Measurements from ENCODE around the gene MEI4. TPM values are rescaled to one million over a fixed set of nuclear protein-coding genes. Genes with fewer than 3 reads are reported as not detected.
"Not testable (repeated sequence)": the region's sequence is repeated elsewhere in the genome, so short reads cannot be mapped to it uniquely, and the experiment has no call there.

MEI4 gene
- total RNA-seq, 1 donor from 2014 or later, result not detected

DNA sequence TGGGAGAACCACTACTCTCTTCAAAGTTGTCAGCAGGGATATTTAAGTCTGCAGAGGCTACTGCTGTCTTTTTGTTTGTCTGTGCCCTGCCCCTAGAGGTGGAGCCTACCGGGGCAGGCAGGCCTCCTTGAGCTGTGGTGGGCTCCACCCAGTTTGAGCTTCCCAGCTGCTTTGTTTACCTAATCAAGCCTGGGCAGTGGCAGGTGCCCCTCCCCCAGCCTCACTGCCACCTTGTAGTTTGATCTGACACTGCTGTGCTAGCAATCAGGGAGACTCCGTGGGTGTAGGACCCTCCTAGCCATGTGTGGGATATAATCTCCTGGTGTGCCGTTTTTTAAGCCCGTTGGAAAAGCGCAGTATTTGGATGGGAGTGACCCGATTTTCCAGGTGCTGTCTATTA is 47.3 kb downstream of the MEI4 start:
- H3K4me1 Mint-ChIP-seq (ENCODE audit: low read depth); H3K36me3 Mint-ChIP-seq (ENCODE audit: low read depth); DNase-seq (ENCODE audit: low spot score); H3K27me3 Mint-ChIP-seq (ENCODE audit: low read depth); H3K27ac Mint-ChIP-seq; H3K4me3 Mint-ChIP-seq (ENCODE audit: low read depth); intact Hi-C loops (cut with micrococcal nuclease): not testable (repeated sequence)
- H3K9me3 Mint-ChIP-seq, result peaks cover 10% of the 10 kb centered on the region

DNA sequence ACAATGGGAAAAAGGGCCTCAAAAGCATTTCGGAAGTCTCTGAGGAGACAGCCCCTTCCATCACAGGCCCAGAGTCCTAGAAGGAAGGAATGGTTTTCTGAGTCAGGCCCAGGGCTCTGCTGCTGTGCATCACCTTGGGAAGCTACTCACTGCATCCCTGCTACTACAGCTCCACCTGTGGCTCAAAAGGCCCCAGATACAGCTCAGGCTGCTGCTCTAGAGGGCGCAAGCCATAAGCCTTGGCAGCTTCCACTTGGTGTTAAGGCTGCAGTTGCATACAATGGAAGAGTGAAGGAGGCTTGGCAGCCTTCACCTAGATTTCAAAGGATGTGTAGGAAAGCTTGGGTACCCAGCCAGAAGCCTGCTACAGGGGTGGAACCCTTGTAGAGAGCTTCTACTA is 54.8 kb downstream of the MEI4 start:
- no peaks in the 10 kb centered on the region for H3K4me1 Mint-ChIP-seq (ENCODE audit: low read depth)
- no peak overlapping the region for H3K27ac Mint-ChIP-seq
- no peaks in the 10 kb centered on the region for H3K27me3 Mint-ChIP-seq (ENCODE audit: low read depth)
- H3K9me3 Mint-ChIP-seq, result peaks cover 21% of the 10 kb centered on the region
- no peak overlapping the region for H3K4me3 Mint-ChIP-seq (ENCODE audit: low read depth)
- intact Hi-C loops (cut with micrococcal nuclease), result no loop called here
- no peaks in the 10 kb centered on the region for H3K36me3 Mint-ChIP-seq (ENCODE audit: low read depth)
- DNase-seq (ENCODE audit: low spot score), result no peak

DNA sequence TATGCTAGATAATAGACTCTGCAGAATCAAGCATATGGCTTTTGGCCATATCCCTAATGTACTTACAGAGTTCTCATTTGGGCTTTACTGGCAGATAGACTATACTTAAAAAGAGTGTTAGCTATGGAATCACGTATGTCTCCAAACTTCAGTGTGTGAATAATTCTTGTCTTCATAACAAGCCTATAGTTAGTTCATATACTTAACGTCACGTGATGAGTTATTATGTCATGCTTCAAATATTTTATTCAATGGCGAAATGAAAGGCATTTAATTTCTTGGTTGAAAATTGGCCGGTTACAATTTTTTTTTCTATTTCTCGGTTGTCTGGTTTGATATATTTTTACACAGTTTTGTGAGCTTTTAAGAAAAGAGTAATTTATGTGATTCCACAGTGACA is 62.7 kb downstream of the MEI4 start:
- Mint-ChIP-seq H3K27me3 (ENCODE audit: low read depth) (no peaks in the 10 kb centered on the region), H3K9me3 (peaks cover 7% of the 10 kb centered on the region), H3K36me3 (ENCODE audit: low read depth) (no peaks in the 10 kb centered on the region), H3K27ac (no peak overlapping the region), H3K4me3 (ENCODE audit: low read depth) (no peak overlapping the region), H3K4me1 (ENCODE audit: low read depth) (no peaks in the 10 kb centered on the region)
- no peak for DNase-seq (ENCODE audit: low spot score)
- intact Hi-C loops (cut with micrococcal nuclease), result no loop called here

DNA sequence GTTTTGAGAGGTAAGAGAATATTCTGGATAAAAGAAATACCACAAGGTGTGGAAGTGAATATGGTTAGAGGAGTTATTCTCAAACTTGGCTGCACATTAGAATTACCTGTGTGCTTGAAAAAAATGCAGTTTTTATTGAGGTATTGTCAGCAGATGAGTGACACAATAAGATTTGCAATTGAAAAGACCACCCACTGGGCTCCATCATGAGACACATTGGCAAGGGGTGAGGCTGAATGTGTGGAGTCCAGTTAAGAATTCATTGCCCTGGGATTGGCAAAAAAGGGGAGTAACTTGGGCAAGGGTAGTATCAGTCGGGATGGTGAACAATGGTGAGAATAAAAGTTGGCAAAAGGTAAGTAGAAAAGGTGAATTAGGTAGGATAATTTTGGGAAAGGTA is 63.5 kb downstream of the MEI4 start:
- intact Hi-C loops (cut with micrococcal nuclease), result no loop called here
- Mint-ChIP-seq H3K9me3 (peaks cover 7% of the 10 kb centered on the region), H3K36me3 (ENCODE audit: low read depth) (no peaks in the 10 kb centered on the region), H3K27ac (no peak overlapping the region), H3K27me3 (ENCODE audit: low read depth) (no peaks in the 10 kb centered on the region), H3K4me3 (ENCODE audit: low read depth) (no peak overlapping the region), H3K4me1 (ENCODE audit: low read depth) (no peaks in the 10 kb centered on the region)
- no peak for DNase-seq (ENCODE audit: low spot score)

- H3K4me1 Mint-ChIP-seq (ENCODE audit: low read depth); DNase-seq (ENCODE audit: low spot score); H3K36me3 Mint-ChIP-seq (ENCODE audit: low read depth); H3K4me3 Mint-ChIP-seq (ENCODE audit: low read depth); intact Hi-C loops (cut with micrococcal nuclease); H3K27me3 Mint-ChIP-seq (ENCODE audit: low read depth); H3K27ac Mint-ChIP-seq: not testable (repeated sequence)
- H3K9me3 Mint-ChIP-seq, result peaks cover 36% of the 10 kb centered on the region
These were observed 83.2 kb downstream of the MEI4 start for GRCh38 chr6:77736010-77736409.

- H3K4me1 Mint-ChIP-seq (ENCODE audit: low read depth), result no peaks in the 10 kb centered on the region
- H3K27ac Mint-ChIP-seq, result no peak overlapping the region
- H3K36me3 Mint-ChIP-seq (ENCODE audit: low read depth), result no peaks in the 10 kb centered on the region
- peaks cover 24% of the 10 kb centered on the region for H3K9me3 Mint-ChIP-seq
- H3K4me3 Mint-ChIP-seq (ENCODE audit: low read depth), result no peak overlapping the region
- intact Hi-C loops (cut with micrococcal nuclease), result no loop called here
- no peak for DNase-seq (ENCODE audit: low spot score)
- H3K27me3 Mint-ChIP-seq (ENCODE audit: low read depth), result no peaks in the 10 kb centered on the region
These were observed 87.5 kb downstream of the MEI4 start for GRCh38 chr6:77740380-77740779.

DNA sequence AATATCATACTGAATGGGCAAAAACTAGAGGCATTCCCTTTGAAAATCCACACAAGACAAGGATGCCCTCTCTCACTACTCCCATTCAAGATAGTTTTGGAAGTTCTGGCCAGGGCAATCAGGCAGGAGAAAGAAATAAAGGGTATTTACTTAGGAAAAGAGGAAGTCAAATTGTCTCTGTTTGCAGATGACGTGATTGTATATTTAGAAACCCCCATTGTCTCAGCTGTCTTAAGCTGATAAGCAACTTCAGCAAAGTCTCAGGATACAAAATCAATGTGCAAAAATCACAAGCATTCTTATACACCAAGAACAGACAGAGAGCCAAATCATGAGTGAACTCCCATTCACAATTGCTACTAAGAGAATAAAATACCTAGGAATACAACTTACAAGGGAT is 99.3 kb downstream of the MEI4 start:
- DNase-seq (ENCODE audit: low spot score); H3K4me1 Mint-ChIP-seq (ENCODE audit: low read depth): not testable (repeated sequence)

GRCh38 chr6:77762386-77762785 is 109.5 kb downstream of the MEI4 start:
- no peaks in the 10 kb centered on the region for H3K9me3 Mint-ChIP-seq
- no peak overlapping the region for H3K4me3 Mint-ChIP-seq (ENCODE audit: low read depth)
- H3K27me3 Mint-ChIP-seq (ENCODE audit: low read depth), result no peaks in the 10 kb centered on the region
- no peak for DNase-seq (ENCODE audit: low spot score)
- intact Hi-C loops (cut with micrococcal nuclease), result no loop called here
- H3K4me1 Mint-ChIP-seq (ENCODE audit: low read depth), result no peaks in the 10 kb centered on the region
- no peaks in the 10 kb centered on the region for H3K36me3 Mint-ChIP-seq (ENCODE audit: low read depth)
- no peak overlapping the region for H3K27ac Mint-ChIP-seq

More for the DNA sequence above, 99.3 kb downstream of the MEI4 start:
- H3K27me3 Mint-ChIP-seq (ENCODE audit: low read depth); intact Hi-C loops (cut with micrococcal nuclease); H3K36me3 Mint-ChIP-seq (ENCODE audit: low read depth); H3K27ac Mint-ChIP-seq; H3K4me3 Mint-ChIP-seq (ENCODE audit: low read depth): not testable (repeated sequence)
- peaks cover 18% of the 10 kb centered on the region for H3K9me3 Mint-ChIP-seq

DNA sequence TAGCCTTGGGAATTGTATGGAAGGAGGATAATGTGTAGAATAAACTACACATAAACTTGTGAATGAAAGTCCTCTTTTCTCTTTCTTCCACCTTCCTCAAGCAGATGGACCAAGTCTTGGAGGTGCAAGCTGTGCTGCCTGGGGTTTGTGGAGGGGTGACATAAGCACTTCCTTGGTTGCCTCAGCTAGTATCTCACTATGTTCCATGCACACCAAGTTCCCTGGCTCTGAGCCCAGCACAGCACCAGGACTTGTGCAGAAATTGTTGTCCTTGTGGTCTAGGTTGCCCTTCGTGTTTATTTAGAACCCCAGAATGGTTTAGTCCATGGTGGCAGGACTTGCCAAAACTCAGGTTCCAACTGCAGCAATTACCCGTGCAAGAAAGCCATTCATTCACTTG is 110.3 kb downstream of the MEI4 start:
- no peak overlapping the region for H3K4me3 Mint-ChIP-seq (ENCODE audit: low read depth)
- H3K9me3 Mint-ChIP-seq, result no peaks in the 10 kb centered on the region
- DNase-seq (ENCODE audit: low spot score), result no peak
- H3K36me3 Mint-ChIP-seq (ENCODE audit: low read depth), result no peaks in the 10 kb centered on the region
- no peaks in the 10 kb centered on the region for H3K4me1 Mint-ChIP-seq (ENCODE audit: low read depth)
- no peak overlapping the region for H3K27ac Mint-ChIP-seq
- intact Hi-C loops (cut with micrococcal nuclease), result no loop called here
- H3K27me3 Mint-ChIP-seq (ENCODE audit: low read depth), result no peaks in the 10 kb centered on the region

DNA sequence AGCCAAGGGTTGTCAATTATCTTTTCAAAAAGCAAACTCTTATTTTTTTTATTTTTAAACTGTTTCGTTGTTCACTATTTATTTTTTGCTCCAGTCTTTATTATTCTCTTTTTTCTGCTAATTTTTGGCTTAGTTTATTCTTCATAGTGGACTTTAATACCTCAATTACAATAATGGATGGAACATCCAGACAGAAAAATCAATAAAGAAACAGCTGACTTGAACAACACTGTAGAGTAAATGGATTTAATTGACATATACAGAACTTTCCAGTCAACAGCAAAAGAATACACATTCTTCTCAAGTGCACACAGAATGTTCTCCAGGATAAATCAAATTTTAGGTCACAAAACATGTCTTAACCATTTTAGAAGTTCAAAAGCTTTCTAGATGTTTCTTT is 111.5 kb downstream of the MEI4 start:
- no peaks in the 10 kb centered on the region for H3K4me1 Mint-ChIP-seq (ENCODE audit: low read depth)
- H3K4me3 Mint-ChIP-seq (ENCODE audit: low read depth), result no peak overlapping the region
- H3K9me3 Mint-ChIP-seq, result no peaks in the 10 kb centered on the region
- H3K27ac Mint-ChIP-seq, result no peak overlapping the region
- no peaks in the 10 kb centered on the region for H3K36me3 Mint-ChIP-seq (ENCODE audit: low read depth)
- intact Hi-C loops (cut with micrococcal nuclease), result no loop called here
- no peak for DNase-seq (ENCODE audit: low spot score)
- H3K27me3 Mint-ChIP-seq (ENCODE audit: low read depth), result no peaks in the 10 kb centered on the region

GRCh38 chr6:77773157-77773822 is 120.5 kb downstream of the MEI4 start:
- Mint-ChIP-seq H3K36me3 (ENCODE audit: low read depth) (no peaks in the 10 kb centered on the region), H3K9me3 (peaks cover 12% of the 10 kb centered on the region), H3K27me3 (ENCODE audit: low read depth) (no peaks in the 10 kb centered on the region), H3K27ac (no peak overlapping the region), H3K4me3 (ENCODE audit: low read depth) (no peak overlapping the region), H3K4me1 (ENCODE audit: low read depth) (no peaks in the 10 kb centered on the region)
- intact Hi-C loops (cut with micrococcal nuclease), result no loop called here
- DNase-seq (ENCODE audit: low spot score), result no peak

- Mint-ChIP-seq H3K4me3 (ENCODE audit: low read depth) (no peak overlapping the region), H3K4me1 (ENCODE audit: low read depth) (no peaks in the 10 kb centered on the region), H3K36me3 (ENCODE audit: low read depth) (no peaks in the 10 kb centered on the region), H3K27me3 (ENCODE audit: low read depth) (no peaks in the 10 kb centered on the region), H3K27ac (no peak overlapping the region), H3K9me3 (peaks cover 18% of the 10 kb centered on the region)
- no peak for DNase-seq (ENCODE audit: low spot score)
- intact Hi-C loops (cut with micrococcal nuclease), result no loop called here
These were observed 121.6 kb downstream of the MEI4 start for GRCh38 chr6:77774457-77774856.

DNA sequence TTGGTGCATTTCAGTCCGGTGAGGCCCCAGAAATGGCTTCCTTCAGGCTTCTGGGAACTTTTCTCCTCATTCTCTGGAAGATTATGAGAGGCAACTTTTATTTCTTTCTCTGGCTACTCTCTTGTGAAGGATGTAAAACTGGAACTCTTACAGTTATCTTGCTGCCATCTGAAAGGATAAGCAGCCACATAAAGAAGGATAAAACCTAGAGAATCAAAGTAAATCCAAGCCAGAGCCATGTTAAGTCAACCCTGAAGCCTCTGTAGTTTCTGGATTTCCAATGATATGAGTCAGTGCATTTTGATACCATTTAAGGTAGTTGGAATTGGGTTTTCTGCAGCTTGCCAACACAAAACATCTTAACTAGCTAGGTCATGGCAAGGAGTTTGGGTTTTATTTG is 123.6 kb downstream of the MEI4 start:
- no peak for DNase-seq (ENCODE audit: low spot score)
- peaks cover 18% of the 10 kb centered on the region for H3K9me3 Mint-ChIP-seq
- no peaks in the 10 kb centered on the region for H3K27me3 Mint-ChIP-seq (ENCODE audit: low read depth)
- no peaks in the 10 kb centered on the region for H3K4me1 Mint-ChIP-seq (ENCODE audit: low read depth)
- intact Hi-C loops (cut with micrococcal nuclease), result no loop called here
- no peak overlapping the region for H3K27ac Mint-ChIP-seq
- no peaks in the 10 kb centered on the region for H3K36me3 Mint-ChIP-seq (ENCODE audit: low read depth)
- no peak overlapping the region for H3K4me3 Mint-ChIP-seq (ENCODE audit: low read depth)

DNA sequence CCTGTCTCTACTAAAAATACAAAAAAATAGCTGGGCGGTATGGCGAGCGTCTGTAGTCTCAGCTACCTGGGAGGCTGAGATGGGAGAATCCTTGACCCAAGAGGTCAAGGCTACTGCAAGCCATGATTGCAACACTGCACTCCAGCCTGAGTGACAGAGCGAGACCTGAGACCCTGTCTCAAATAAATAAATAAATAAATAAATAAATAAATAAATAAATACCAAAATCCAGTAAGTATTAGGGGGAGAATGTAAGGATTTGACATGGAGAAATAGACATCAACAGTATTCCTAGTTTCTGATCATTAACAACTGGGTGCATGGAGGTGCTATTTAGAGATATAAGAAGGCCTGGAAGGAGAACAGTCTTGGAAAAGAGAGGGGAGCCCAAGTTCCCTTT is 125.7 kb downstream of the MEI4 start:
- H3K9me3 Mint-ChIP-seq, result peaks cover 15% of the 10 kb centered on the region
- H3K27ac Mint-ChIP-seq, result no peak overlapping the region
- no peaks in the 10 kb centered on the region for H3K27me3 Mint-ChIP-seq (ENCODE audit: low read depth)
- no peaks in the 10 kb centered on the region for H3K36me3 Mint-ChIP-seq (ENCODE audit: low read depth)
- intact Hi-C loops (cut with micrococcal nuclease), result no loop called here
- no peaks in the 10 kb centered on the region for H3K4me1 Mint-ChIP-seq (ENCODE audit: low read depth)
- DNase-seq (ENCODE audit: low spot score), result no peak
- H3K4me3 Mint-ChIP-seq (ENCODE audit: low read depth), result no peak overlapping the region
